ENCODE measurements around the gene GPATCH8. TPM values are rescaled to one million over a fixed set of nuclear protein-coding genes. Genes with fewer than 3 reads are reported as not detected.
"Not testable (repeated sequence)": the region's sequence is repeated elsewhere in the genome, so short reads cannot be mapped to it uniquely, and the experiment has no call there.

The GPATCH8 gene
- polyA plus RNA-seq, 3 donors, result 8.8 to 15.9 (median 14.9) TPM

GRCh38 chr17:44539673-44540072 lies 36.5 kb upstream of the GPATCH8 start:
- Histone ChIP-seq H2AFZ (ENCODE audit: insufficient read depth, low read depth, low read length, poor library complexity, severe bottlenecking) (no peak overlapping the region), H3K4me1 (ENCODE audit: control insufficient read depth in 1 of 2, insufficient read depth in 2 of 2, low read length in 2 of 2) (peaks cover 19% of the 10 kb centered on the region in 2 donors), H3K4me2 (replicated peaks; ENCODE audit: extremely low read depth, low read length, poor library complexity, severe bottlenecking) (no peak overlapping the region), H4K20me1 (ENCODE audit: insufficient read depth, low read length) (no peaks in the 10 kb centered on the region), H3K4me3 (replicated peaks in 1 of 3; ENCODE audit: low read depth in 2 of 3, low read length in 3 of 3) (no peak overlapping the region), H3K27me3 (ENCODE audit: control insufficient read depth in 2 of 2, insufficient read depth in 2 of 2, low read length in 2 of 2) (no peaks in the 10 kb centered on the region), H3K36me3 (replicated peaks in 1 of 2; ENCODE audit: control insufficient read depth in 1 of 2, insufficient read depth in 2 of 2, low read length in 2 of 2) (no peaks in the 10 kb centered on the region), H3K27ac (ENCODE audit: low read depth in 1 of 2, low read length in 2 of 2) (no peak overlapping the region), H3K79me2 (ENCODE audit: insufficient read depth, low read length) (no peaks in the 10 kb centered on the region), H3K9ac (ENCODE audit: insufficient read depth, low read length, poor library complexity, severe bottlenecking) (no peak overlapping the region), H3K9me3 (replicated peaks in 1 of 2; ENCODE audit: control insufficient read depth in 1 of 2, insufficient read depth in 1 of 2, low read length in 2 of 2) (peaks cover 0 to 4% of the 10 kb centered on the region in 2 donors)
- peaks cover 2 to 3% (median 2%) of the 10 kb centered on the region in 3 donors for H3K27me3 Mint-ChIP-seq (ENCODE audit: low read depth in 3 of 3)
- no peak for DNase-seq
- no peak for TF ChIP-seq CTCF (IDR thresholded peaks at IDR 0.05)
- peaks cover 32% of the 10 kb centered on the region for H3K4me1 Mint-ChIP-seq
- peaks cover 0 to 6% of the 10 kb centered on the region in 2 donors for H3K36me3 Mint-ChIP-seq
- 81% methylated on average over 13 of the region's 15 CpGs for WGBS (ENCODE audit: insufficient coverage)
- H3K27ac Mint-ChIP-seq, result no peak overlapping the region
- no peak overlapping the region for H3K4me3 Mint-ChIP-seq
- intact Hi-C loops (cut with micrococcal nuclease), result loop anchor here in 1 of 2 donors (10.0 kb wide), 1 partner anchor 135 kb away; no protein-coding TSS in a partner anchor
- peaks cover 0 to 11% (median 7%) of the 10 kb centered on the region in 7 donors for H3K9me3 Mint-ChIP-seq

DNA sequence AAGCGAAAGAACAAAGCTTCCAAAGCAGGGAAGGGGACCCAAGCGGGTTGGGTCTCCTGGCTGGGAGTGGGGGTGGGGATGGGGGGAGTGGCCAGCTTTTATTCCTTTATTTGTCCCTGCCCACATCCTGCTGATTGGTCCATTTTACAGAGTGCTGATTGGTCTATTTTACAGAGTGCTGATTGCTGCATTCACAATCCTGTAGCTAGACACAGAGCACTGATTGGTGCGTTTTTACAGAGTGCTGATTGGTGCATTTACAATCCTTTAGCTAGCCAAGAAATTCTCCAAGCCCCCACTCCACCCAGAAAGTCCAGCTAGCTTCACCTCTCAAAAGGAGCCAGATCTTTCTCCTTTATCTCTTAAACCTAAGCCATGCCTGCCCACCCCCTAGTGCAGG lies 34.7 kb upstream of the GPATCH8 start:
- H3K36me3 Mint-ChIP-seq; H3K27me3 ChIP-seq (ENCODE audit: control insufficient read depth in 2 of 2, insufficient read depth in 2 of 2, low read length in 2 of 2); H2AFZ ChIP-seq (ENCODE audit: insufficient read depth, low read depth, low read length, poor library complexity, severe bottlenecking); H3K79me2 ChIP-seq (ENCODE audit: insufficient read depth, low read length); H3K36me3 ChIP-seq (replicated peaks in 1 of 2; ENCODE audit: control insufficient read depth in 1 of 2, insufficient read depth in 2 of 2, low read length in 2 of 2); H3K4me2 ChIP-seq (replicated peaks; ENCODE audit: extremely low read depth, low read length, poor library complexity, severe bottlenecking); H4K20me1 ChIP-seq (ENCODE audit: insufficient read depth, low read length); H3K4me3 ChIP-seq (replicated peaks in 1 of 3; ENCODE audit: low read depth in 2 of 3, low read length in 3 of 3); H3K9me3 ChIP-seq (replicated peaks in 1 of 2; ENCODE audit: control insufficient read depth in 1 of 2, insufficient read depth in 1 of 2, low read length in 2 of 2); H3K27ac Mint-ChIP-seq; H3K4me3 Mint-ChIP-seq; H3K9ac ChIP-seq (ENCODE audit: insufficient read depth, low read length, poor library complexity, severe bottlenecking); DNase-seq; H3K27ac ChIP-seq (ENCODE audit: low read depth in 1 of 2, low read length in 2 of 2); H3K27me3 Mint-ChIP-seq (ENCODE audit: low read depth in 3 of 3): not testable (repeated sequence)
- H3K9me3 Mint-ChIP-seq, result peaks cover 0 to 11% (median 7%) of the 10 kb centered on the region in 7 donors
- peaks cover 32% of the 10 kb centered on the region for H3K4me1 Mint-ChIP-seq
- WGBS (ENCODE audit: insufficient coverage), result 100% methylated on average over 3 of the region's 3 CpGs
- intact Hi-C loops (cut with micrococcal nuclease), result loop anchor here in 1 of 2 donors (10.0 kb wide), 1 partner anchor 137 kb away; no protein-coding TSS in a partner anchor
- H3K4me1 ChIP-seq (ENCODE audit: control insufficient read depth in 1 of 2, insufficient read depth in 2 of 2, low read length in 2 of 2), result peaks cover 27 to 32% of the 10 kb centered on the region in 2 donors
